ENCODE data around the gene HMGCS1. TPM values are rescaled to one million over a fixed set of nuclear protein-coding genes. Genes with fewer than 3 reads are reported as not detected.

HMGCS1 gene
- total and polyA plus RNA-seq, 2 of the 8 experiments (the other 6 are each of a cell fraction or from before 2014, with no cell fraction given), result 63.6 to 236 TPM

DNA sequence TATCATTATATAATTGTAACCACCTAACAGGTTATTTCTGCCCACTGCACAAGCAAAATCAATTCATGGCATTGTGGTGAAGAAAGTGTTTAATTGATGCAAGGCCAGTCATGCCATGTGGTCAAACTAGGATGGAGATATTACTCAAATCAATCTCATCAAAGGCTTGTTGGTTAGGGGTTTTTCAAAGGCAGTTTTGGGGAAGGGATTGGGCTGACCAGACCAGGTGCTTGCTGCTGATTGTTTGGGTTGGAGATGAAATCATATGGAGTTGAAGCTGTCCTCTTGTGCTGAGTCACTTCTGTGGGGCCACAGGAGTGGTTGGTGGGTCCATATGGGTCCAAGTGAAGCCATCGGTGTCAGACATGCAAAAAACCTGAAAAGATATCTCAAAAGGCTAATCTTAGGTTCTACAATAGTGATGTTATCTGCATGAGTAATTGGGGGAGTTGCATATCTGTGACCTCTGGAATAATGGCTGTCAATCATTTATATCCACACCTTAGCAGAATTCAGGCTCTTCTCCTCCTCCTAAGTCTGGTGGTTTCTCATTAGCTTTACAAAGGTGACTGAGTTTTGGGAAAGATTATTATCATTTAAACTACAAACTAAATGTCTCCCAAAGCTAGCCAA is 44.9 kb downstream of the HMGCS1 start:
- no peaks in the 10 kb centered on the region for H4K20me1 ChIP-seq (replicated peaks in 1 of 2; ENCODE audit: control insufficient read depth in 1 of 2, insufficient read depth in 2 of 2, low read length in 2 of 2)
- H3K14ac ChIP-seq (ENCODE audit: insufficient read length), result no peak overlapping the region
- H3K27ac ChIP-seq (ENCODE audit: low read depth, low read length), result no peak overlapping the region
- ChIA-PET CTCF (ENCODE audit: partially characterized antibody) (no interaction called here), POLR2A (ENCODE audit: partially characterized antibody) (no interaction called here)
- H3K9ac ChIP-seq (replicated peaks in 1 of 4; ENCODE audit: extremely low read depth in 1 of 4, low read depth in 3 of 4, low read length in 3 of 4), result no peak overlapping the region
- TF ChIP-seq USF2 (IDR thresholded peaks at IDR 0.05; ENCODE audit: low read length), result no peak
- no peak for TF ChIP-seq GABPA (IDR thresholded peaks at IDR 0.05; ENCODE audit: borderline replicate concordance, insufficient read depth, low read length)
- FAIRE-seq, result no peak
- H4K5ac ChIP-seq (ENCODE audit: insufficient read length, low read depth, low read length), result no peak overlapping the region
- H3K36me3 ChIP-seq (ENCODE audit: control insufficient read depth in 2 of 4, insufficient read depth in 4 of 4, low read length in 3 of 4), result no peaks in the 10 kb centered on the region
- H2BK20ac ChIP-seq (ENCODE audit: low read length), result no peak overlapping the region
- no peak overlapping the region for H4K91ac ChIP-seq (replicated peaks; ENCODE audit: insufficient read length, low read length)
- H2BK120ac ChIP-seq (replicated peaks; ENCODE audit: low read depth, low read length), result no peak overlapping the region
- peaks cover 0 to 3% of the 10 kb centered on the region in 2 experiments; a peak in 1 of 4 replicates for H3K9me3 ChIP-seq (ENCODE audit: insufficient read depth in 2 of 2, low read depth in 1 of 2, low read length in 1 of 2)
- H3K27me3 ChIP-seq (replicated peaks in 1 of 4; ENCODE audit: control insufficient read depth in 3 of 4, extremely low read depth in 1 of 4, insufficient read depth in 3 of 4, low read length in 3 of 4), result no peaks in the 10 kb centered on the region
- H2AFZ ChIP-seq (ENCODE audit: low read length), result no peak overlapping the region
- H3K4me3 ChIP-seq (ENCODE audit: extremely low read depth in 1 of 4, insufficient read depth in 2 of 4, low read depth in 3 of 4, low read length in 4 of 4), result no peak overlapping the region
- no peak overlapping the region for H2BK5ac ChIP-seq (ENCODE audit: low read depth, low read length)
- no peak overlapping the region for H2BK12ac ChIP-seq (ENCODE audit: low read depth, low read length)
- H3K4me2 ChIP-seq (ENCODE audit: insufficient read depth in 1 of 2, low read depth in 2 of 2, low read length in 2 of 2), result no peak overlapping the region
- H3K18ac ChIP-seq (ENCODE audit: extremely low read depth, low read length), result no peak overlapping the region
- H3K4ac ChIP-seq (replicated peaks; ENCODE audit: insufficient read length, low read depth, low read length), result no peak overlapping the region
- H3K79me2 ChIP-seq (ENCODE audit: control insufficient read depth in 1 of 2, insufficient read depth in 2 of 2, low read length in 2 of 2), result no peaks in the 10 kb centered on the region
- 88% methylated on average over 1 of the region's 1 CpG; no CpG with 5 or more reads in 1 of the 2 experiments for WGBS, 2 experiments (ENCODE audit: extremely low coverage in 1 of 2, insufficient coverage in 1 of 2, insufficient read length in 1 of 2, insufficient replicate concordance in 2 of 2, low coverage in 1 of 2, low lambda C conversion rate in 2 of 2, missing lambda C conversion rate in 1 of 2)
- H3K56ac ChIP-seq (replicated peaks; ENCODE audit: insufficient read length, low read depth, low read length), result no peak overlapping the region
- no peak for DNase-seq (ENCODE audit: low read depth in 1 of 2, low spot score in 2 of 2)
- H3K79me1 ChIP-seq (ENCODE audit: low read depth, low read length), result no peaks in the 10 kb centered on the region
- 0 out of 2 replicates have a peak, but pooled peaks cover 2% of the 10 kb centered on the region for H3K23me2 ChIP-seq (ENCODE audit: low read depth, low read length)
- H3K4me1 ChIP-seq (replicated peaks in 1 of 4; ENCODE audit: control insufficient read depth in 3 of 4, insufficient read depth in 4 of 4, low read length in 3 of 4), result no peaks in the 10 kb centered on the region
- H4K8ac ChIP-seq (ENCODE audit: extremely low read depth, insufficient read depth, low read length), result no peak overlapping the region
- no peak overlapping the region for H2AK5ac ChIP-seq (ENCODE audit: low read depth, low read length)
- H3K23ac ChIP-seq (ENCODE audit: insufficient read length), result no peak overlapping the region
- H2BK15ac ChIP-seq (ENCODE audit: low read length), result no peak overlapping the region

Measured in H1 (cell line).